H1 (cell line): ENCODE data around the gene SV2B. TPM values are rescaled to one million over a fixed set of nuclear protein-coding genes. Genes with fewer than 3 reads are reported as not detected.

Experiments
- CTCF ChIA-PET: fragments of 300-600 bp; sonication (Branson Sonifier 250); formaldehyde crosslinking; loops from one replicate; lab custom pipeline; 2021; ENCODE audit not compliant: partially characterized antibody; lab: Charles Lee
- POLR2A ChIA-PET: fragments of 300-600 bp; sonication (Branson Sonifier 250); formaldehyde crosslinking; loops from one replicate; lab custom pipeline; 2021; ENCODE audit warnings: inconsistent platforms; ENCODE audit not compliant: partially characterized antibody; lab: Charles Lee
- DNase-seq, 2 experiments: peaks; one replicate each; pipeline versions ENCODE4 v3.0.0 to v3.0.0-alpha.2; 2010 to 2022; ENCODE audit warnings: low spot score in 2 of 2, low read depth in 1 of 2, mixed read lengths in 1 of 2
- FAIRE-seq: peaks from 2 replicates; lab custom pipeline; 2011; peaks lifted over from hg19 to GRCh38; lab: Jason Lieb, UNC
- H2AFZ ChIP-seq: 2 replicates; pipeline ENCODE4 v1.8.1; 2012; ENCODE audit warnings: low read length, inconsistent platforms
- H2AK5ac ChIP-seq: 2 replicates; pipeline ENCODE4 v1.6.1; 2013; ENCODE audit warnings: low read depth, low read length
- H2BK120ac ChIP-seq: replicated peaks from 2 replicates; pipeline ENCODE3; 2013; ENCODE audit warnings: low read depth, low read length, inconsistent platforms
- H2BK12ac ChIP-seq: 2 replicates; pipeline ENCODE4 v1.6.1; 2013; ENCODE audit warnings: low read depth, low read length
- H2BK15ac ChIP-seq: 2 replicates; pipeline ENCODE4 v1.6.1; 2013; ENCODE audit warnings: low read length
- H2BK20ac ChIP-seq: 2 replicates; pipeline ENCODE4 v1.6.1; 2013; ENCODE audit warnings: low read length
- H2BK5ac ChIP-seq: 2 replicates; pipeline ENCODE4 v1.6.1; 2013; ENCODE audit warnings: low read depth, low read length
- H3K14ac ChIP-seq: 2 replicates; pipeline ENCODE4 v1.6.1; 2013; ENCODE audit warnings: inconsistent platforms; ENCODE audit not compliant: insufficient read length
- H3K18ac ChIP-seq: 2 replicates; pipeline ENCODE4 v1.6.1; 2013; ENCODE audit warnings: low read length; ENCODE audit errors: extremely low read depth
- H3K23ac ChIP-seq: 2 replicates; pipeline ENCODE4 v1.6.1; 2013; ENCODE audit warnings: inconsistent platforms; ENCODE audit not compliant: insufficient read length
- H3K23me2 ChIP-seq: 2 replicates; pipeline ENCODE4 v1.6.1; 2013; ENCODE audit warnings: low read depth, low read length
- H3K27ac ChIP-seq: 2 replicates; pipeline ENCODE4 v1.6.1; 2011; ENCODE audit warnings: low read depth, low read length, inconsistent platforms
- H3K27me3 ChIP-seq, 4 experiments: replicated peaks in 1 of 4; 1 replicate in 1 of 4; 2 replicates in 3 of 4; pipeline versions ENCODE4 v1.6.1 to v1.8.1; 2011 to 2013; ENCODE audit warnings: low read length in 3 of 4, mild to moderate bottlenecking in 3 of 4, inconsistent platforms in 2 of 4, mixed read lengths in 2 of 4, moderate library complexity in 1 of 4; ENCODE audit not compliant: control insufficient read depth in 3 of 4, insufficient read depth in 3 of 4; ENCODE audit errors: extremely low read depth in 1 of 4
- H3K36me3 ChIP-seq, 4 experiments: 2 replicates each; pipeline versions ENCODE4 v1.6.1 to v1.8.1; 2011 to 2013; ENCODE audit warnings: mild to moderate bottlenecking in 4 of 4, low read length in 3 of 4, moderate library complexity in 2 of 4, control low read depth in 1 of 4, inconsistent platforms in 1 of 4; ENCODE audit not compliant: insufficient read depth in 4 of 4, control insufficient read depth in 2 of 4
- H3K4ac ChIP-seq: replicated peaks from 2 replicates; pipeline ENCODE3; 2013; ENCODE audit warnings: low read length, low read depth, mixed read lengths, inconsistent platforms; ENCODE audit not compliant: insufficient read length
- H3K4me1 ChIP-seq, 4 experiments: replicated peaks in 1 of 4; 1 replicate in 1 of 4; 2 replicates in 3 of 4; pipeline versions ENCODE4 v1.6.1 to v1.8.1; 2011 to 2013; ENCODE audit warnings: low read length in 3 of 4, inconsistent platforms in 2 of 4, mixed read lengths in 1 of 4; ENCODE audit not compliant: insufficient read depth in 4 of 4, control insufficient read depth in 3 of 4
- H3K4me2 ChIP-seq, 2 experiments: 2 replicates each; pipeline versions ENCODE4 v1.6.1 to v1.8.1; 2011 to 2013; ENCODE audit warnings: low read depth in 2 of 2, low read length in 2 of 2, control low read depth in 1 of 2, inconsistent platforms in 1 of 2, mild to moderate bottlenecking in 1 of 2; ENCODE audit not compliant: insufficient read depth in 1 of 2
- H3K4me3 ChIP-seq, 4 experiments: fragments of 200-600, 300-600 bp in 1 of 4; sonication (generic), shearing (Covaris generic), sonication (Bioruptor Twin) in 1 of 4; 2 replicates each; pipeline versions ENCODE4 v1.5.1 to v1.8.1; 2011 to 2016; ENCODE audit warnings: low read length in 4 of 4, low read depth in 3 of 4, control low read depth in 2 of 4, inconsistent platforms in 2 of 4, mild to moderate bottlenecking in 2 of 4, mixed read lengths in 1 of 4, moderate library complexity in 1 of 4; ENCODE audit not compliant: insufficient read depth in 2 of 4; ENCODE audit errors: extremely low read depth in 1 of 4
- H3K56ac ChIP-seq: replicated peaks from 2 replicates; pipeline ENCODE3; 2013; ENCODE audit warnings: low read depth, mild to moderate bottlenecking, mixed read lengths, low read length, inconsistent platforms; ENCODE audit not compliant: insufficient read length
- H3K79me1 ChIP-seq: 2 replicates; pipeline ENCODE4 v1.6.1; 2013; ENCODE audit warnings: low read depth, low read length, control low read depth
- H3K79me2 ChIP-seq, 2 experiments: 2 replicates each; pipeline versions ENCODE4 v1.6.1 to v1.8.1; 2012 to 2013; ENCODE audit warnings: low read length in 2 of 2, mild to moderate bottlenecking in 2 of 2, inconsistent platforms in 1 of 2; ENCODE audit not compliant: insufficient read depth in 2 of 2, control insufficient read depth in 1 of 2
- H3K9ac ChIP-seq, 4 experiments: replicated peaks in 1 of 4; 1 replicate in 1 of 4; 2 replicates in 3 of 4; pipeline versions ENCODE4 v1.6.1 to v1.8.1; 2011 to 2013; ENCODE audit warnings: low read depth in 3 of 4, low read length in 3 of 4, control low read depth in 2 of 4, mild to moderate bottlenecking in 2 of 4, moderate library complexity in 2 of 4, inconsistent platforms in 1 of 4; ENCODE audit errors: extremely low read depth in 1 of 4
- H3K9me3 ChIP-seq, 2 experiments: 2 replicates each; pipeline versions ENCODE4 v1.6.1 to v1.8.1; 2012 to 2013; ENCODE audit warnings: mild to moderate bottlenecking in 2 of 2, moderate library complexity in 2 of 2, control low read depth in 1 of 2, inconsistent platforms in 1 of 2, low read depth in 1 of 2, low read length in 1 of 2, mixed read lengths in 1 of 2; ENCODE audit not compliant: insufficient read depth in 2 of 2
- H4K20me1 ChIP-seq, 2 experiments: replicated peaks in 1 of 2; 2 replicates each; pipeline versions ENCODE3 to v1.8.1; 2011 to 2013; ENCODE audit warnings: inconsistent platforms in 2 of 2, low read length in 2 of 2, mild to moderate bottlenecking in 1 of 2; ENCODE audit not compliant: insufficient read depth in 2 of 2, control insufficient read depth in 1 of 2
- H4K5ac ChIP-seq: 2 replicates; pipeline ENCODE4 v1.6.1; 2013; ENCODE audit warnings: low read length, low read depth, mixed read lengths, inconsistent platforms; ENCODE audit not compliant: insufficient read length
- H4K8ac ChIP-seq: 2 replicates; pipeline ENCODE4 v1.8.0; 2013; ENCODE audit warnings: mild to moderate bottlenecking, moderate library complexity, low read length, inconsistent platforms; ENCODE audit not compliant: insufficient read depth; ENCODE audit errors: extremely low read depth
- H4K91ac ChIP-seq: replicated peaks from 2 replicates; pipeline ENCODE3; 2013; ENCODE audit warnings: low read length, mixed read lengths, inconsistent platforms; ENCODE audit not compliant: insufficient read length
- ATF2 ChIP-seq: IDR thresholded peaks from 2 replicates; pipeline ENCODE4 v1.6.1; 2012; ENCODE audit warnings: low read length, inconsistent platforms
- BRCA1 ChIP-seq: IDR thresholded peaks from 2 replicates; pipeline ENCODE4 v1.6.1; 2012; ENCODE audit warnings: low read depth, low read length, improper control_type of control experiment
- CBX8 ChIP-seq: fragments of 300-800, 300-1000 bp; sonication (generic); IDR thresholded peaks from 2 replicates; pipeline ENCODE4 v1.7.1; 2016; ENCODE audit warnings: low read depth, low read length, borderline replicate concordance
- CHD2 ChIP-seq: IDR thresholded peaks from 2 replicates; pipeline ENCODE4 v1.6.1; 2012; ENCODE audit warnings: low read length, improper control_type of control experiment
- CREB1 ChIP-seq: IDR thresholded peaks from 2 replicates; pipeline ENCODE4 v1.6.1; 2012; ENCODE audit warnings: inconsistent platforms
- EZH2 ChIP-seq: fragments of 200-600 bp; sonication (generic); IDR thresholded peaks from 2 replicates; pipeline ENCODE4 v1.7.1; 2012; ENCODE audit warnings: low read depth, mild to moderate bottlenecking, moderate library complexity, low read length, inconsistent platforms; ENCODE audit not compliant: severe bottlenecking
- GTF2F1 ChIP-seq: IDR thresholded peaks from 2 replicates; pipeline ENCODE4 v1.6.1; 2012; ENCODE audit warnings: low read depth, low read length, improper control_type of control experiment, borderline replicate concordance
- MAFK ChIP-seq: IDR thresholded peaks from 2 replicates; pipeline ENCODE4 v1.6.1; 2012; ENCODE audit warnings: low read depth, mild to moderate bottlenecking, improper control_type of control experiment, low read length
- POU5F1 ChIP-seq: IDR thresholded peaks from 2 replicates; pipeline ENCODE4 v1.6.1; 2011; ENCODE audit warnings: low read depth, mild to moderate bottlenecking, low read length, moderate library complexity
- SAP30 ChIP-seq: fragments of 300-600 bp; sonication (generic); IDR thresholded peaks from 2 replicates; pipeline ENCODE4 v1.7.1; 2012; ENCODE audit warnings: low read length, moderate library complexity, mild to moderate bottlenecking, inconsistent platforms; ENCODE audit not compliant: insufficient read depth, insufficient replicate concordance
- SIN3A ChIP-seq, 2 experiments: IDR thresholded peaks in 1 of 2; conservative IDR thresholded peaks in 1 of 2; 2 replicates each; pipeline ENCODE4 v1.6.1; 2011 to 2012; ENCODE audit warnings: low read length in 2 of 2, improper control_type of control experiment in 1 of 2, low read depth in 1 of 2, mild to moderate bottlenecking in 1 of 2
- TAF1 ChIP-seq: IDR thresholded peaks from 2 replicates; pipeline ENCODE4 v1.6.1; 2011; ENCODE audit warnings: mild to moderate bottlenecking, low read depth, low read length
- TAF7 ChIP-seq: optimal IDR thresholded peaks from 2 replicates; pipeline ENCODE3; 2011; ENCODE audit warnings: low read depth, mild to moderate bottlenecking, inconsistent platforms, low read length, moderate library complexity, borderline replicate concordance
- WGBS, 2 experiments: shearing (Covaris generic) in 1 of 2; methylation state at CpG; one replicate each; pipeline versions ENCODE4 v1.1.6 to v1.1.7; 2013 to 2015; ENCODE audit warnings: low lambda C conversion rate in 2 of 2, mixed read lengths in 2 of 2, inconsistent platforms in 1 of 2, low coverage in 1 of 2, missing lambda C conversion rate in 1 of 2; ENCODE audit not compliant: insufficient replicate concordance in 2 of 2, insufficient coverage in 1 of 2, insufficient read length in 1 of 2; ENCODE audit errors: extremely low coverage in 1 of 2, missing lambda C conversion rate in 1 of 2; 5-methylcytosine and 5-hydroxymethylcytosine counted together
- polyA plus RNA-seq, 7 experiments: library from polyadenylated mRNA; depleted of rRNA in 3 of 7; stranded (reverse) in 5 of 7; unstranded in 2 of 7; fragments of >200 nt in 5 of 7; fragments of 200-250 nt in 2 of 7; gene quantifications; 1 replicate in 5 of 7; 2 replicates in 1 of 7; 4 replicates in 1 of 7; pipeline versions ENCODE4 v1.2.1 to v1.2.3, GENCODE V29; 2011 to 2013; ENCODE audit warnings: missing spikeins in 2 of 7, mixed read lengths in 2 of 7
- total RNA-seq: library from RNA; stranded (reverse); fragmentation: NEBNext Ultra II Directional; extraction: Animal tissue kit (Norgen Biotek cat#: 25700); gene quantifications from 2 replicates; pipeline ENCODE4 v1.2.1, GENCODE V29; 2021

SV2B gene
- total and polyA plus RNA-seq, 2 of the 8 experiments (the other 6 are each of a cell fraction or from before 2014, with no cell fraction given), result 0.09 to 0.20 TPM

DNA sequence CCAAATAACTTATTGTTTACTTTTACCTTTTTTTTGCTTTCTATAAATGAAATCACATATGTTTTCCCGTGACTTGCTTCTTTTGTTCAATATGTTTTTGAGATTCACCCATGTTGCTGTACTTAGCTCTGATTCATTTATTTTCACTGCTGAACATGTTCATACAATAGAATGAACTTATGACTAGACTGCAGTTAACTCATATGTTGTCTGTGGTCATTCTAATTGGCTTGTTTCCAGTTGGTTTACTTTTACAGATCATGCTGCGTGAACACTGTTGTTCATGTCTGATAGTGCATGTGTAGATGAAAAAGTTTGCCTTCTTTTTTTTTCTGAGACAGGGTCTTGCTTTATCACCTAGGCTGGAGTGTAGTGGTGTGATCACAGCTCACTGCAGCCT lies 31.6 kb upstream of the SV2B start:
- H4K20me1 ChIP-seq, result no peaks in the 10 kb centered on the region
- H3K36me3 ChIP-seq, result no peaks in the 10 kb centered on the region
- peaks cover 4 to 13% of the 10 kb centered on the region in 2 experiments; a peak in 3 of 4 replicates for H3K9me3 ChIP-seq
- H3K27ac ChIP-seq, result no peak overlapping the region
- POLR2A ChIA-PET, result no interaction called here
- no peak overlapping the region for H4K5ac ChIP-seq
- no peak overlapping the region for H3K4ac ChIP-seq
- H4K91ac ChIP-seq, result no peak overlapping the region
- no peak overlapping the region for H2BK20ac ChIP-seq
- no peak overlapping the region for H3K4me2 ChIP-seq
- no peaks in the 10 kb centered on the region for H3K79me1 ChIP-seq
- no peak for DNase-seq
- no peaks in the 10 kb centered on the region; a peak in 1 of 7 replicates for H3K27me3 ChIP-seq
- FAIRE-seq, result no peak
- H3K23me2 ChIP-seq, result no peaks in the 10 kb centered on the region
- H2BK15ac ChIP-seq, result no peak overlapping the region
- no peak overlapping the region for H2AFZ ChIP-seq
- CTCF ChIA-PET, result interaction anchor here (0.6 to 5.0 kb wide), 14 partner anchors 9 to 826 kb away, joined by 3 to 47 read pairs (median 4); partner anchors contain the start of gene SV2B
- H3K18ac ChIP-seq, result no peak overlapping the region
- H3K23ac ChIP-seq, result no peak overlapping the region
- no peak overlapping the region for H2BK120ac ChIP-seq
- H3K4me1 ChIP-seq, result no peaks in the 10 kb centered on the region
- H3K14ac ChIP-seq, result no peak overlapping the region
- H2BK12ac ChIP-seq, result no peak overlapping the region
- H2BK5ac ChIP-seq, result no peak overlapping the region
- no peak overlapping the region for H4K8ac ChIP-seq
- 94% methylated on average over 2 of the region's 2 CpGs; no CpG with 5 or more reads in 1 of the 2 experiments for WGBS, 2 experiments
- H3K4me3 ChIP-seq, result no peak overlapping the region
- H3K79me2 ChIP-seq, result no peaks in the 10 kb centered on the region
- no peak overlapping the region for H2AK5ac ChIP-seq
- H3K9ac ChIP-seq, result no peak overlapping the region
- H3K56ac ChIP-seq, result no peak overlapping the region
- TF ChIP-seq SIN3A (conservative IDR thresholded peaks at IDR 0.05 in 1 of 2, IDR thresholded peaks at IDR 0.05 in 1 of 2; ENCODE audit: low read depth in 1 of 2, low read length in 2 of 2) (no peak), CBX8 (no peak), ATF2 (no peak), CREB1 (no peak), TAF1 (no peak), EZH2 (no peak), BRCA1 (no peak), MAFK (no peak), SAP30 (no peak), GTF2F1 (no peak), CHD2 (no peak), POU5F1 (no peak), TAF7 (no peak)
